ENCODE results near the gene EEFSEC.

DNA sequence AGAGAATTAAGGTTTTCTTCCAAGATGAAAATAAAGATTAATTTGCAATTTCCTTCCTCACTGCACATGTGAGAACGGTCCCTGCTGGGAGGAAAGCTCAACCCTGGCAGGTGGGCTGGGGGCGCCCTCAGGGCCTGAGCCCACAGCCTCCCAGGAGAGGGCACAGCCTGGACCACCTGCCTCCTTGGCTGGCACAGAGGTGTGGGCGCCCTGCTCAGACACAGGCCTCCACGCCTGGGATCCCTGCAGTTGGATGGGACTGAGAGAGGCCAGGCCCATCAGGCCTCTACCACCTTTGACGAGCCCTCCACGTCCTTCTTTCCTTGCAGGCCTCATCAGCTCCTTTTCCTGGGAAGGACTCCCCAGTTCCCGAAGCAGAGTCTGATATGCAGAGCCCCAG lies 267.0 kb downstream of the EEFSEC start:
- TF ChIP-seq SIN3A (conservative IDR thresholded peaks at IDR 0.05 in 1 of 2, IDR thresholded peaks at IDR 0.05 in 1 of 2; ENCODE audit: low read depth in 1 of 2, low read length in 2 of 2) = no peak
- TF ChIP-seq, protein P1, sequence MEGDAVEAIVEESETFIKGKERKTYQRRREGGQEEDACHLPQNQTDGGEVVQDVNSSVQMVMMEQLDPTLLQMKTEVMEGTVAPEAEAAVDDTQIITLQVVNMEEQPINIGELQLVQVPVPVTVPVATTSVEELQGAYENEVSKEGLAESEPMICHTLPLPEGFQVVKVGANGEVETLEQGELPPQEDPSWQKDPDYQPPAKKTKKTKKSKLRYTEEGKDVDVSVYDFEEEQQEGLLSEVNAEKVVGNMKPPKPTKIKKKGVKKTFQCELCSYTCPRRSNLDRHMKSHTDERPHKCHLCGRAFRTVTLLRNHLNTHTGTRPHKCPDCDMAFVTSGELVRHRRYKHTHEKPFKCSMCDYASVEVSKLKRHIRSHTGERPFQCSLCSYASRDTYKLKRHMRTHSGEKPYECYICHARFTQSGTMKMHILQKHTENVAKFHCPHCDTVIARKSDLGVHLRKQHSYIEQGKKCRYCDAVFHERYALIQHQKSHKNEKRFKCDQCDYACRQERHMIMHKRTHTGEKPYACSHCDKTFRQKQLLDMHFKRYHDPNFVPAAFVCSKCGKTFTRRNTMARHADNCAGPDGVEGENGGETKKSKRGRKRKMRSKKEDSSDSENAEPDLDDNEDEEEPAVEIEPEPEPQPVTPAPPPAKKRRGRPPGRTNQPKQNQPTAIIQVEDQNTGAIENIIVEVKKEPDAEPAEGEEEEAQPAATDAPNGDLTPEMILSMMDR (IDR thresholded peaks at IDR 0.05; ENCODE audit: control extremely low read depth in 1 of 3, insufficient read depth in 1 of 3, low read depth in 1 of 3, low read length in 3 of 3) = no peak
- no peak for TF ChIP-seq JUN (IDR thresholded peaks at IDR 0.05; ENCODE audit: low read depth, low read length)
- TF ChIP-seq KDM1A (IDR thresholded peaks at IDR 0.05; ENCODE audit: borderline replicate concordance, low read length) = no peak
- no peak for TF ChIP-seq POLR2A (IDR thresholded peaks at IDR 0.05; ENCODE audit: control extremely low read depth in 1 of 2, low read depth in 2 of 2, low read length in 2 of 2)
- no peak for TF ChIP-seq EZH2 (IDR thresholded peaks at IDR 0.05; ENCODE audit: low read depth, low read length, severe bottlenecking)
- TF ChIP-seq HDAC2 (IDR thresholded peaks at IDR 0.05; ENCODE audit: borderline replicate concordance in 1 of 2, low read depth in 2 of 2, low read length in 2 of 2) = no peak
- TF ChIP-seq SUZ12 (IDR thresholded peaks at IDR 0.05; ENCODE audit: low read length) = no peak
- no peak for TF ChIP-seq BRCA1 (IDR thresholded peaks at IDR 0.05; ENCODE audit: low read depth, low read length)
- no peak for TF ChIP-seq RXRA (IDR thresholded peaks at IDR 0.05; ENCODE audit: insufficient read depth, low read depth, low read length)
- no peak for TF ChIP-seq TEAD4 (IDR thresholded peaks at IDR 0.05; ENCODE audit: low read depth, low read length)
- TF ChIP-seq EP300 (IDR thresholded peaks at IDR 0.05; ENCODE audit: borderline replicate concordance in 1 of 2, low read depth in 2 of 2, low read length in 2 of 2) = no peak
- no peak for TF ChIP-seq POLR2AphosphoS5 (IDR thresholded peaks at IDR 0.05; ENCODE audit: low read depth, low read length)
- no peak for TF ChIP-seq RNF2 (IDR thresholded peaks at IDR 0.05; ENCODE audit: borderline replicate concordance, low read depth, low read length, missing control alignments, poor library complexity, severe bottlenecking)
